ENCODE results near the gene TNFRSF1B.
A peak's percentile ranks its signal among the peaks of the same experiment; 100 is the strongest.

The TNFRSF1B gene

DNA sequence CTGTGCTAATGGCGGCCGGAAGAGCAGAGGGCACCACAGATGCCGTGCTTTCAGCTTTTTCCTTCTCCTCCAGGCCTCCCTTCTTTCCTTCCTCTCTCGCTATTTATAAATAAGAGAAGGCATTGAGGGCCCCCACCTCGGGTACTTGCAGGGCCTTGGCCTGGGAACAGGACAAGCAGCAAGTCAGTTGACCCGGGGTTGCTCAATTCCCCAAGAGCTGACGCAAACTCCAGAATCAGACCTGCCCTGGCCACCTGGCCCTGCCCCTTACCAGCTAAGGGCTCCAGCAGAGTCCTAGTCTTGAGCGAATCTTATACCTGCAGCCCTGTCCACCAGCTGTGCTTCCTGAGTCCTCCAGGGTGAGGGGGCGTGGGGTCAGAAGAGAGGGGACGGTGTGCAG, 13.5 kb downstream of the TNFRSF1B start:
- no peak overlapping the region for H3K27ac Mint-ChIP-seq
- no peaks in the 10 kb centered on the region for H3K9me3 Mint-ChIP-seq
- peaks cover 40 to 50% of the 10 kb centered on the region in 2 donors for H3K36me3 Mint-ChIP-seq
- H3K4me1 Mint-ChIP-seq: peaks cover 63 to 87% of the 10 kb centered on the region in 2 donors
- DNase-seq: no peak
- no peak for ATAC-seq (replicated peaks)
- H3K27me3 Mint-ChIP-seq: no peaks in the 10 kb centered on the region
- no peak overlapping the region for H3K4me3 Mint-ChIP-seq

DNA sequence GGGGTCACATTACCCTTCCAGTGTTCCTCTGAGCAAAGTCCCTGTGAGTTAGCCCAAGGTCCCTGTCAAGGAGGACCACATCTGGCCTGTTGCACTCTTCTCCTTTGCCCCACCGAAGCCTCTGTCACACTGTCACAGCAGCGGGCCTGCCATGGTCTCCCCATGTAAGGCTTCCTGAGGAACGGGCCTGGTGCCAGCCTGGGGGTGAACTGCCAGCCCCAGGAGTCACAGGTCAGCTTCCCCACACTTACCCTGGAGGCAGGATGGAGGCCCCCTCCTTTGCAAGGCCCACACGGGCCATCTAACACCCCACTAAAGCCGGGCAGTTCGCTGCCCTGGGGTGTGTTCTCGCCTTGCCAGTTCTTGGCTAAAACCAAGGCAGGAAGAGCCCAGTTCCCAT, 14.1 kb downstream of the TNFRSF1B start:
- no peak overlapping the region for H3K4me3 Mint-ChIP-seq
- DNase-seq (no peak), ATAC-seq (replicated peaks) (no peak)
- no peaks in the 10 kb centered on the region for H3K9me3 Mint-ChIP-seq
- peaks cover 63 to 87% of the 10 kb centered on the region in 2 donors for H3K4me1 Mint-ChIP-seq
- peak overlapping the region; percentile 51 for H3K27ac Mint-ChIP-seq
- H3K36me3 Mint-ChIP-seq: peaks cover 40 to 49% of the 10 kb centered on the region in 2 donors
- no peaks in the 10 kb centered on the region for H3K27me3 Mint-ChIP-seq

DNA sequence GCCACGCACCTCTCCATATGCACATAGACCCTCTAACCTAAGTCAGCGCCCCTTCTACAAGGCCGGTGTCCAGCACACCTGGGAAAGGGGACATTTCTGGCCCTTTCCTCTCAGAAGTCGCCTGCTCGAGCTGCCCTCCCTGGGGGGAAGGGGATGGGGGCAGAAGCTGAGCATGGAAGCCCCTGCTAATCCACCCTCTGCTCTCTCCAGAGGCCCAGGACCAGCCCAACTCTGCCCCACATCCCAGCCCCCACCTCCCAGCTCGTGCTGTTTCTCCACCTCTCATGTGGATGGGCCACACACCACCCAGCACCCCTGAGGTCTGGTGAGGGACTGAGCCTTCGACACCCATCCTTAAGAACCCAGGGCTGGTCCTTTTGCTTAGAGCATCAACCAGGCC, 14.8 kb downstream of the TNFRSF1B start:
- H3K9me3 Mint-ChIP-seq: no peaks in the 10 kb centered on the region
- H3K36me3 Mint-ChIP-seq: peaks cover 37 to 42% of the 10 kb centered on the region in 2 donors
- peaks cover 59 to 85% of the 10 kb centered on the region in 2 donors for H3K4me1 Mint-ChIP-seq
- H3K4me3 Mint-ChIP-seq: no peak overlapping the region
- ATAC-seq (replicated peaks) (no peak), DNase-seq (no peak)
- H3K27ac Mint-ChIP-seq: peak overlapping the region; percentile 16
- no peaks in the 10 kb centered on the region for H3K27me3 Mint-ChIP-seq

DNA sequence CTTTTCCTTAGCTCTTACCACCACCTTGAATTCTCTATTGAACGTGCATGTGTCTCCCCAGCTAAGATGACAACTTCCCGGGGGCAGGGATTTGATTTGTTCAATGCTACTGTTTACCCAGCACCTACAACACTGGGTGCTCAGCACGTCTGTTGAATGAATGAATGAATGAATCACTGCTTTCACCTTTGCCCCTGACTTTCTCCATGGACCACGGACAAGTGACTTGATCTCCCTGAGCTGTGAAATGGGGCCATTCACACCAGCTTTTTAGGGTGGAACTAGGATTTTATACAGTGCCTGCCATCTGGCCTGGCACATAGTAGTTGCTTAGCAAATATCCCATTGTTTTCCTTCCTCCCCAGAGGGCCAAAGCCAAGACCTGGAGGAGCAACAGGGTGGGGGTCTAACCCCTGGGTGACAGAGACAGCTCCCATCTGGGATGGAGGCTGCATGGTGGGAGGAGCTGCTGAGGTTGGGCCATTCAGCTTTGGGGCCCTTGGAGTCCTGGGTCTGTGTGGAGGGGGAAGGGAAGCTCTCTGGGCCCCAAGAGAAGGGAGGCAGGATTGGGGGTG, 15.7 kb downstream of the TNFRSF1B start:
- H3K27me3 Mint-ChIP-seq: no peaks in the 10 kb centered on the region
- H3K4me1 Mint-ChIP-seq: peaks cover 57 to 84% of the 10 kb centered on the region in 2 donors
- DNase-seq (no peak), ATAC-seq (replicated peaks) (no peak)
- no peak overlapping the region for H3K4me3 Mint-ChIP-seq
- H3K36me3 Mint-ChIP-seq: peaks cover 36 to 43% of the 10 kb centered on the region in 2 donors
- no peaks in the 10 kb centered on the region for H3K9me3 Mint-ChIP-seq
- peak overlapping the region; percentile 74 for H3K27ac Mint-ChIP-seq

DNA sequence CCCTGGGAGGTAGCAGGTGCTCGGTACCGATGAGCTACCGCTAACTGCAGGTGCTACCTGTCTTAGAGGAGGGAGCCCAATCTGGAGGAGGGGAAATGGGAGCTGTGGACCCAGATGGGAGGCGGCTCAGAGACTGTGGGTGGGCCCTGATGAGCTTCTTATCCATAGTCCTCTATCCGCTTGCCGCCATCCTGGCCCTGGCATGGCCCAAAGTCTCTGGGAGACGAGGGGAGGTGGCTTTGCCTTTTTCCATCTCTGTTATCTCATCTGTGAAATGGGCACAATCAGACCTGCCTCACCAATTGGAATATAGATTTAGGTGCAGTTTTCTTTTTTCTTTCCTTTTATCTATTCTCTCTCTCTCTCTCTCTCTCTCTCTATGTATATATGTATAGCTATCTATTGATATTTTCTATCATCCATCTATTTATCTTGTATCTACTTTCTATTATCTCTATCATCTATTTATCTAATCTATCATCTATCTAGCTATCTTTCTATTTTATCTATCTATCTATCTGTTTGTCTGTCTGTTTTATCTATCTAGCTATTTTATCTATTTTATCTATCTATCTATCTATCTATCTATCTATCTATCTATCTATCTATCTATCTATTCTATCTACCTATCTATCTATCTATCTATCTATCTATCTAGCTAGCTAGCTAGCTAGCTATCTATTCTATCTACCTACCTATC, 16.5 kb downstream of the TNFRSF1B start:
- Mint-ChIP-seq H3K4me1 (peaks cover 54 to 83% of the 10 kb centered on the region in 2 donors), H3K27ac (peak overlapping the region; percentile 74), H3K9me3 (no peaks in the 10 kb centered on the region), H3K4me3 (no peak overlapping the region), H3K36me3 (peaks cover 36 to 44% of the 10 kb centered on the region in 2 donors), H3K27me3 (no peaks in the 10 kb centered on the region)
- no peak for DNase-seq
- no peak for ATAC-seq (replicated peaks)

DNA sequence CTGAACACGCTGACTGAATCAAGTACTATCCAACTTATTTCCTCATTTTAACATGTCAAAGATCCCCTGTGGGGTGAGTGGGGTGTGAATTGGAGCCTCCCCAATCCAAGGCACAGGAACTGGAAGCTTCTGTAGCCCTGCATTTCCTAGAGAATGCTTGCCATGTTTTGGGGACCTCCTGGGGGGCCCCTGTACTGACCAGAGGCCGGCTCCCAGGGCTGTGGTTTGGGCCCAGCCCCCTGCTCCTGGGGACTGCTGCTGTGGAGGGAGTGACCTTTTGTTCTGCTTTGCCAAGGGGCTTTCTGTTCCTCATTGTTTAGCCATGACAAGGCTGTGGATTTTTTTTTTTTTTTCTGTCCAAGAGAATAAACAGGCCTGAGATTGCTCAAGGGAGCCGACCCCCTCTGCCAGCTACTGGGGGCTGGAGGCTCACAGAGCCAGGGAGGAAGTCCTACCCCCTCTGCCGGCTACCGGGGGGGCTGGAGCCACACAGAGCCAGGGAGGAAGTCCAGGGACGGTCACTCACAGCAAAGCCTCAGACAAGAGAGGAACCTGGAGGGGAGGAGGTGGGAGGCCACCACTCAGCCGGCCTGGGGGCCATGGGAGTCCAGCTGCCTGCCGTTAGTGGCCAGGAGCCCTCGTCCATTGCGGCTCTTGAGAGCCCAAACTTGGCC, 17.4 kb downstream of the TNFRSF1B start:
- H3K4me3 Mint-ChIP-seq: peak overlapping the region; percentile 75 to 77
- DNase-seq (peak; percentile 36), ATAC-seq (replicated peaks) (peak; percentile 86)
- no peaks in the 10 kb centered on the region for H3K27me3 Mint-ChIP-seq
- H3K4me1 Mint-ChIP-seq: peaks cover 46 to 80% of the 10 kb centered on the region in 2 donors
- no peaks in the 10 kb centered on the region for H3K9me3 Mint-ChIP-seq
- H3K36me3 Mint-ChIP-seq: peaks cover 32 to 48% of the 10 kb centered on the region in 2 donors
- H3K27ac Mint-ChIP-seq: peak overlapping the region; percentile 94

DNA sequence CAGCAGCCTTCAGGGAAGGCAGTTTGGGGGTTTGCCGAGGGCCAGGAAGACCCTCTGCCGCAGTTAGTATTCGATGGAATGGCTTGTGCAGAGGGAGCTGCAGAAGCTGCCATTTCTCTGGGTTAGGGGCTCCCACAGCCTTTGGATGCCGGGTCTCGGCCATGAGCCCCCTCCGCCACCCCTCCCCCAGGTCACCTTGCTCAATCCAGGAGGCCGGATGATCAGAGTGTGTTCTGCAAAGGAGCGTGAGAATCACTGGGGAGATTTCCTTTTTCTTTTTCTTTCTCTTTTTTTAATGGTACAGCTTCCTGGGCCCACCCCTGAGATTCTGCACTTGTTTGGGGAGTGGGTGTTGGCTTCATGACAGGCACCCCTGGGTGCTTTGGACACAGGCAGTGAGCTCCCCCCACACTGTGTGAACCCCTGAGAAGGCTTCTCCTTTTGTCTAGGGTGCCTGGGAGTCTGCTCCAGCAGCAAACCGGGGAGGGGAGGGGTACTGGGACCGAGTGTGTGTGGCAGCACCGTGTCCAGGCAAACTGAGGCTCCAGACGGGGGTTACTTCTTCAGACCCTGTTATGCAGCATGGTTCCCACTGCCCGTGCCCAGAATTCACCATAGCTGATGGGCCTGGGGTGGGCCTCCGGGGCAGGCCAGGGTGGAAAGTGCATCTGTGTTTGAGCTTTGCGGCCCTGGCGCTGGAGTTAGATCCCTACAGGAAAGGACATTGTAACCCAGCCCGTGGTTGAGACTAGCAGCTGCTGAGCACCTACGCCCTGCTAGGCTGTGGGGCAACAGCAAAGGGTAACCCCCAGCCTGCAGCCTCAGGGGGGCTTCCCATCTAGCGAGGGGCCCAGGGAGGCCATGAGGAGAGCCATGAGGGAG, 18.5 kb downstream of the TNFRSF1B start:
- Mint-ChIP-seq H3K9me3 (no peaks in the 10 kb centered on the region), H3K36me3 (peaks cover 42 to 48% of the 10 kb centered on the region in 2 donors), H3K27me3 (no peaks in the 10 kb centered on the region), H3K4me1 (peaks cover 42 to 71% of the 10 kb centered on the region in 2 donors), H3K27ac (peak overlapping the region; percentile 76), H3K4me3 (peak overlapping the region in 1 of 2 donors; percentile 30)
- DNase-seq: no peak
- no peak for ATAC-seq (replicated peaks)

DNA sequence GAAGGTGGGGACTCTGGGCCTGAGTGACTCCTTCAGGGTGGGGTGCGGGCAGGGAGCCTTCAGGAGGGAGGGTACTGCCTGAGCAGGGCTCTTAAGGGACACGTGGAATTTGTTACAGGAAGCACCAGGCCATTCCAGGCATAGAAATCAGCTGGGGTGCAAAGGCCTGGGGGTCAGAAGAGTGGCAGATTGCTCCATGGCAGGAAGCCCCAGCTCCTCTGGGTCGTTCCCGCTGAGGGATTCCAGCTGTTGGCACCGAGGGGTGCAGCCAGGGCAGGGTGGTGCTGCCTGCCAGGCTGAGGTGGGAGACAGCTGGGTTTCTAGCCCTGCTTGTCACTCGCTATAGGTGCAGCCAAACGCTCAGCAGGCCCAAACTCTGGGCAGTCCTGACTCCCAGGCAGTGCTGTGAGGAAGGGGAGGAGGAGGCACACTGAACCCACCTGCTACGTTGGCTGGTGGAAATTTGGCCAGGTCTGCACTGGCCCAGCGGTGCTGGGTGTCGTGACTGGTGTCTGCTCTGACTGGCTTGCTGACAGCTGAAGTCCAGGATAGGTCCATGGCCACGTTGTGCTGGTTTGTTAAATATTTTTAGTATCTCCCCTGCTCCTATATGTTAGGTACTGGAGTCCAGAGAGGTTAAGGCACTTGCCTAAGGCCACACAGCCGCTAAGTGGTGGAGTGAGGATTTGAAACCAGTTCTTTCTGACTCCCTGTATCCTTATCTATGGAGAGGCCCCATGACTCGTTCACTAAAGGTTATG, 19.3 kb downstream of the TNFRSF1B start:
- Mint-ChIP-seq H3K27ac (no peak overlapping the region), H3K4me3 (no peak overlapping the region), H3K27me3 (no peaks in the 10 kb centered on the region), H3K4me1 (peaks cover 41 to 72% of the 10 kb centered on the region in 2 donors), H3K9me3 (no peaks in the 10 kb centered on the region), H3K36me3 (peaks cover 46 to 50% of the 10 kb centered on the region in 2 donors)
- no peak for ATAC-seq (replicated peaks)
- no peak for DNase-seq

DNA sequence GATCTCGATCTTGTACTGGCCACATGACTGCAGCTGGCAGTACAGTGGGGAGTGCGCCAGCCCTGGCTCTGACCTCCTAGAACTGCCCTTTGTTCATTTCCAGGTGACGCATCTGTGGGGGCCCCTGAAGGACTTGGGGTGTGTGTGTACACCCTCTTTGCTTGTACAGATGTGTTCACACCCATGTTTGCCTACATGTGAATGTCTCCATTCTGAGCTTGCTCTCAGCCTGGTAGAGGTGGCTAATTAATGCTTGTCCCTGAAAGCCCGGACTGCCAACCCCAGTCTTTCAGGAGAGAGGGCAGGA, 19.8 kb downstream of the TNFRSF1B start:
- Mint-ChIP-seq H3K9me3 (no peaks in the 10 kb centered on the region), H3K27ac (no peak overlapping the region), H3K4me1 (peaks cover 41 to 73% of the 10 kb centered on the region in 2 donors), H3K4me3 (no peak overlapping the region), H3K27me3 (no peaks in the 10 kb centered on the region), H3K36me3 (peaks cover 47 to 53% of the 10 kb centered on the region in 2 donors)
- ATAC-seq (replicated peaks) (no peak), DNase-seq (no peak)

DNA sequence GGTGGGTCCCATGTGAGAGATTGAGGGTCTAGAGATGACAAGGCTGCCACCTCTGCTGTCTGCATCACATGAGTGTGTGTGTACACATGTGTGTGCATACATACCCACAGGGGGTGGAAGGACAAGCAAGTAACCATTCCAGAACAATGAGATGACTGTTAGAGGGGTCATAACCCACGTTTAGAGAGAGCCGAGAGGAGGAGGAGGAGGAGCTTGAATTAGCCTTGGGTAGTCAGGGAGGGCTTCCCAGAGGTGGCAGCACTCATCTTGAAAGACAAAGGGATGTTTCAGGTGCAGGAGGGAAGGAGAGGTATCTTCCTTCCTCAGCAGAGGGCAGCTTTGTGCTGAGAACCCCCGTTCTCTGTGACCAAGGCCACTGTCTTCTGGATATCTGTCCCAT, 21.3 kb downstream of the TNFRSF1B start:
- ATAC-seq (replicated peaks) (no peak), DNase-seq (no peak)
- H3K9me3 Mint-ChIP-seq: no peaks in the 10 kb centered on the region
- peaks cover 50 to 59% of the 10 kb centered on the region in 2 donors for H3K36me3 Mint-ChIP-seq
- peaks cover 33 to 64% of the 10 kb centered on the region in 2 donors for H3K4me1 Mint-ChIP-seq
- no peak overlapping the region for H3K4me3 Mint-ChIP-seq
- H3K27ac Mint-ChIP-seq: peak overlapping the region; percentile 31
- no peaks in the 10 kb centered on the region for H3K27me3 Mint-ChIP-seq

DNA sequence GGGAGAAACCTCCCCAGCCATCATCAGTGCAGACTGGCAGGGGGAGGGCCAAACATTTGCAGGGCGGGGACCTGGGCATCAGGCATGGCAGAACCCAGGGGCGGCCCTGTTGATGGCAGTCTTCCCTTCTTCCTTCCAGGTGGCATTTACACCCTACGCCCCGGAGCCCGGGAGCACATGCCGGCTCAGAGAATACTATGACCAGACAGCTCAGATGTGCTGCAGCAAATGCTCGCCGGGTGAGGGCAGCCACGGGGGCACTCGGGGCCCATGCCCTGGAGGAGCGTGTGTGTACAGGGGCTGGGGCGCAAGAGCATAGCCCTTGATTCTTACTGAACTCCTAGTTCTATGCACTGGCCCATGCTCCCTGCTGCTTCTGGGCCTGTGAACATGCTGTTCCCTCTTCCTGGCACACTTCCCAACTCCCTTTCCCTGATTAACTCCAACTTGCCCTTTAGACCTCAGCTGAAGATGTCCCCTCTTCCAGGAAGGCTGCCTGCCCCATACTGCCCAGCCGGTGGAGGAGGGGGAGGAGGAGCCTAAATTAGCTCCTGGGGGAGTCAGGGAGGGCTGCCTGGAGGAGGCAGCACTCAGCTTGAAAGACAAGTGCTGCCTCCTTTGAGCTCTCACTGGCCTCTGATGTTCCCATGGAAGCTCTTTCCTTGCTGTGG, 22.0 kb downstream of the TNFRSF1B start:
- Mint-ChIP-seq H3K4me1 (peaks cover 33 to 60% of the 10 kb centered on the region in 2 donors), H3K4me3 (no peak overlapping the region), H3K27me3 (no peaks in the 10 kb centered on the region), H3K36me3 (peaks cover 52 to 62% of the 10 kb centered on the region in 2 donors), H3K9me3 (no peaks in the 10 kb centered on the region), H3K27ac (peak overlapping the region; percentile 63)
- DNase-seq: no peak
- ATAC-seq (replicated peaks): no peak

DNA sequence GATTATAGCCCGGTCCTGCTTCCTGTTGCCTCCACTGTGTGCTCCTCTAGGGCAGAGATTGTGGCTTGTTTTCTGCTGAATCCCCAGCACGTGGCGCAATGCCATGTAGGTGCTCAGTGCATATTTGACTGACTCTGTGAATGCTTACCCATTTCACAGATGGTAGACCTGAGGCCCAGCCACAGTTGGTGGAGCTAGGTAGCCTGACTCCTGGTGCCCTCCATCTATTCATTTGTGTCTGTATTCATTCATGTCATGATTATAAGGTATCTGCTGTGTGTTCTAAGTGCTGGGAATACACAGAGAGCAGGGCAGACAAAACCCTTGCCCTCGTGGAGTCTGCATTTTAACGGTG, 22.5 kb downstream of the TNFRSF1B start:
- Mint-ChIP-seq H3K27me3 (no peaks in the 10 kb centered on the region), H3K4me3 (no peak overlapping the region), H3K4me1 (peaks cover 33 to 60% of the 10 kb centered on the region in 2 donors), H3K9me3 (no peaks in the 10 kb centered on the region), H3K36me3 (peaks cover 56 to 67% of the 10 kb centered on the region in 2 donors), H3K27ac (peak overlapping the region; percentile 63)
- DNase-seq (no peak), ATAC-seq (replicated peaks) (no peak)

DNA sequence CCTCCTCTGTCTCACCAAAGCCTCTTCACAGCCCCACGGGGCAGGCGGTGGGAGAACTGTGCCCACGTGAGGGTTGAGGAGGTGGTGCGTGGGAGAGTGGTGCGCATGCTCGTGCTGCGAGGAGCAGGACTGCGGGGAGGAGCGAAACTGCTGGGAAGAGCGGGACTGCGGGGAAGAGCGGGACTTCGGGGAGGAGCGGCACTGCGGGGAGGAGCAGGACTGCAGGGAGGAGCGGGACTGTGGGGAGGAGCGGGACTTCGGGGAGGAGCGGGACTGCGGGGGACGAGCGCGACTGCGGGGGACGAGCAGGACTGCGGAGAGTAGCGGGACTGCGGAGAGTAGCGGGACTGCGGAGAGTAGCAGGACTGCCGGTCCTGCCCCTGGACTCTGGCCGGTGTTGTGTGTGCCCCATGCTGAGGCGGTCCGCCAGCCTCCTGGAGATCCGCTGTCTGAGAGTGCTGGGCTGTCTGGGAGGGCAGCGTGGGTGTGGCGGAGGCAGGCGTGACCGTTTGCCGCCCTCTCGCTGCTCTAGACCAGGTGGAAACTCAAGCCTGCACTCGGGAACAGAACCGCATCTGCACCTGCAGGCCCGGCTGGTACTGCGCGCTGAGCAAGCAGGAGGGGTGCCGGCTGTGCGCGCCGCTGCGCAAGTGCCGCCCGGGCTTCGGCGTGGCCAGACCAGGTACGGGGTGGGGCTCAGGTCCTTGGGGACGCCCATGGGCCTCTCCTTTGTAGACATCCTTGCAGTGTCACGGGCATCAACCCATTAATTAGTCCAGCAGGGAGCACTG, 24.6 kb downstream of the TNFRSF1B start:
- no peaks in the 10 kb centered on the region for H3K27me3 Mint-ChIP-seq
- H3K27ac Mint-ChIP-seq: peak overlapping the region; percentile 62
- DNase-seq (no peak), ATAC-seq (replicated peaks) (no peak)
- no peak overlapping the region for H3K4me3 Mint-ChIP-seq
- H3K4me1 Mint-ChIP-seq: peaks cover 28 to 60% of the 10 kb centered on the region in 2 donors
- no peaks in the 10 kb centered on the region for H3K9me3 Mint-ChIP-seq
- H3K36me3 Mint-ChIP-seq: peaks cover 60 to 77% of the 10 kb centered on the region in 2 donors
